A549 (cell line): ENCODE results near the gene GPR21. TPM values are rescaled to one million over a fixed set of nuclear protein-coding genes. Genes with fewer than 3 reads are reported as not detected.

Experiments
- ATAC-seq, 2 experiments: fragments of 200-7000 bp in 1 of 2; fragments of >200 bp in 1 of 2; cut with Nextera tagmentation in 1 of 2; cut with Tn5 transposase in 1 of 2; 3 replicates each; pipeline versions ENCODE4 v1.8.0 to v1.9.1; 2018 to 2020; ENCODE audit warnings: mild to moderate bottlenecking in 1 of 2, moderate library complexity in 1 of 2
- CTCF ChIA-PET: fragments of 300-600 bp; sonication (Branson Sonifier 250); formaldehyde crosslinking; extraction: SDS; loops from one replicate; lab custom pipeline; 2021; ENCODE audit warnings: antibody characterized with exemption, inconsistent platforms; lab: Yijun Ruan, JAX
- POLR2A ChIA-PET: fragments of 350-600 bp; formaldehyde crosslinking; extraction: SDS; loops from one replicate; lab custom pipeline; 2021; ENCODE audit warnings: antibody characterized with exemption, inconsistent platforms; lab: Yijun Ruan, JAX
- DNase-seq, 2 experiments: peaks; one replicate each; pipeline versions ENCODE4 v3.0.0 to v3.0.0-alpha.2; 2011 to 2016; ENCODE audit warnings: low read depth in 1 of 2, low spot score in 1 of 2
- FAIRE-seq: peaks from 2 replicates; lab custom pipeline; 2011; peaks lifted over from hg19 to GRCh38; lab: Jason Lieb, UNC
- H3K27ac ChIP-seq, 2 experiments: fragments of >200 bp; sonication (Bioruptor Twin); formaldehyde crosslinking; 3 replicates each; pipeline ENCODE4 v1.5.1; 2016 to 2017
- H3K4me1 ChIP-seq: fragments of >200 bp; sonication (Bioruptor Twin); formaldehyde crosslinking; 3 replicates; pipeline ENCODE4 v1.6.1; 2016
- H3K4me2 ChIP-seq: fragments of >200 bp; sonication (Bioruptor Twin); formaldehyde crosslinking; 3 replicates; pipeline ENCODE4 v1.6.1; 2016
- H3K4me3 ChIP-seq: fragments of >200 bp; sonication (Bioruptor Twin); formaldehyde crosslinking; 3 replicates; pipeline ENCODE4 v1.5.1; 2016
- H3K9me3 ChIP-seq: fragments of >200 bp; sonication (Bioruptor Twin); formaldehyde crosslinking; 3 replicates; pipeline ENCODE4 v1.6.1; 2016
- EHMT2 ChIP-seq: fragments of 200-600 bp; sonication (generic); IDR thresholded peaks from 2 replicates; pipeline ENCODE4 v1.6.1; 2016; ENCODE audit warnings: antibody characterized with exemption, low read depth, mild to moderate bottlenecking, moderate library complexity
- ESRRA ChIP-seq: fragments of 150-350 bp; IDR thresholded peaks from 2 replicates; pipeline ENCODE4 v1.6.1; 2014; ENCODE audit warnings: mild to moderate bottlenecking, low read length, borderline replicate concordance
- FOXS1 ChIP-seq: fragments of 250-450 bp; sonication (Bioruptor Pico); IDR thresholded peaks from 2 replicates; pipeline ENCODE4 v1.5.0; 2020; ENCODE audit warnings: mild to moderate bottlenecking, moderate library complexity
- GATA3 ChIP-seq: IDR thresholded peaks from 2 replicates; pipeline ENCODE4 v1.6.1; 2012; ENCODE audit warnings: borderline replicate concordance
- HDAC2 ChIP-seq: fragments of 200-600 bp; sonication (generic); IDR thresholded peaks from 2 replicates; pipeline ENCODE4 v1.6.1; 2016
- HEYL ChIP-seq: fragments of 250-450 bp; sonication (Bioruptor Pico); IDR thresholded peaks from 2 replicates; pipeline ENCODE4 v1.8.0; 2021; ENCODE audit warnings: mild to moderate bottlenecking, moderate library complexity
- JUN ChIP-seq, 2 experiments: fragments of >200 bp; sonication (Bioruptor Twin); formaldehyde crosslinking; IDR thresholded peaks; 2 replicates in 1 of 2; 3 replicates in 1 of 2; pipeline ENCODE4 v1.6.1; 2016 to 2017
- JUNB ChIP-seq: fragments of >200 bp; sonication (Bioruptor Twin); formaldehyde crosslinking; IDR thresholded peaks from 2 replicates; pipeline ENCODE4 v1.6.1; 2016
- KDM1A ChIP-seq: fragments of 200-600 bp; sonication (generic); IDR thresholded peaks from 2 replicates; pipeline ENCODE4 v1.6.1; 2016; ENCODE audit warnings: low read depth, mild to moderate bottlenecking
- PHF8 ChIP-seq: fragments of 200-600 bp; sonication (generic); IDR thresholded peaks from 2 replicates; pipeline ENCODE4 v1.6.1; 2016; ENCODE audit warnings: low read depth, mild to moderate bottlenecking, antibody characterized with exemption, moderate library complexity, borderline replicate concordance
- RCOR1 ChIP-seq: fragments of 150-350 bp; IDR thresholded peaks from 2 replicates; pipeline ENCODE4 v1.6.1; 2014; ENCODE audit warnings: antibody characterized with exemption, low read length, low read depth
- RFX5 ChIP-seq: fragments of 450-650 bp; IDR thresholded peaks from 2 replicates; pipeline ENCODE4 v1.7.1; 2014; ENCODE audit warnings: antibody characterized with exemption, mild to moderate bottlenecking, moderate library complexity
- RNF2 ChIP-seq: fragments of 200-600 bp; sonication (generic); IDR thresholded peaks from 2 replicates; pipeline ENCODE4 v1.6.1; 2016; ENCODE audit warnings: low read depth, mild to moderate bottlenecking, antibody characterized with exemption, moderate library complexity, borderline replicate concordance
- WGBS: methylation state at CpG from one replicate; pipeline ENCODE4 v1.1.6; 2017; ENCODE audit errors: missing lambda C conversion rate; 5-methylcytosine and 5-hydroxymethylcytosine counted together
- polyA plus RNA-seq, 4 experiments: library from polyadenylated mRNA; depleted of rRNA in 3 of 4; stranded (reverse); fragments of >200 nt; fragmentation: RNase III in 1 of 4; extraction: RNeasy Plus Mini Kit Qiagen cat#74134 plus additional on column Dnase treatment in 1 of 4; gene quantifications; 2 replicates in 3 of 4; 3 replicates in 1 of 4; pipeline ENCODE4 v1.2.3, GENCODE V29; 2011 to 2017
- small RNA-seq, 6 experiments: library from RNA; depleted of rRNA; stranded (forward); fragments of <200 nt; gene quantifications; one replicate each; pipeline ENCODE3, GENCODE V24; 2012
- TF ChIP-seq, protein P1 (sequence below): IDR thresholded peaks from 2 replicates; pipeline ENCODE4 v1.6.1; 2012
- TF ChIP-seq, protein P2 (sequence below): fragments of 150-350 bp; IDR thresholded peaks from 2 replicates; pipeline ENCODE4 v1.6.1; 2014; ENCODE audit warnings: low read depth, mild to moderate bottlenecking, low read length

GPR21 gene
- polyA plus RNA-seq, 2 of the 4 experiments (the other 2 are of a cell fraction), result 0.13 TPM; not detected in 1

DNA sequence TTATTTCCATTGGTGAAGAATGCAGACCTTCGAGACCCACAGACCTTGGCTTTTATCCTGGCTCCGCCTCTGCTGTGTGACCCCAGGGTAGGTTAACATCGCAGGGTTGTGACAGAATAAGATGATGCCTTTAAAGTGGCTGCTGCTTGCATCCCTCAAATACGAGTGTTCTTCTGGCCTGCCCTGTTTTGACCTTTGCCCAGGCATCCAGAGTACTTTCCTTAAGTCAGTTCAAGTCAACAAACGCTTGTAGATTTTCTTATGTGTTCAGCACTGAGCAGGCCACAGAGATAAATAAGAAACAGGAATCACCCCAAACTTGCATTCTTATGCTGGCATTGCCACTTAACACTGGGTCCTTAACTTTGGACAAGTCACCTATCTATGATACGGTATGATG, 50.2 kb downstream of the GPR21 start (continued):
- TF ChIP-seq, protein P1, sequence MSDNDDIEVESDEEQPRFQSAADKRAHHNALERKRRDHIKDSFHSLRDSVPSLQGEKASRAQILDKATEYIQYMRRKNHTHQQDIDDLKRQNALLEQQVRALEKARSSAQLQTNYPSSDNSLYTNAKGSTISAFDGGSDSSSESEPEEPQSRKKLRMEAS, result no peak
- TF ChIP-seq RFX5 (no peak), FOXS1 (CRISPR knock-in tag) (no peak), ESRRA (no peak), HDAC2 (no peak), HEYL (CRISPR knock-in tag) (no peak), RNF2 (no peak), EHMT2 (no peak)

DNA sequence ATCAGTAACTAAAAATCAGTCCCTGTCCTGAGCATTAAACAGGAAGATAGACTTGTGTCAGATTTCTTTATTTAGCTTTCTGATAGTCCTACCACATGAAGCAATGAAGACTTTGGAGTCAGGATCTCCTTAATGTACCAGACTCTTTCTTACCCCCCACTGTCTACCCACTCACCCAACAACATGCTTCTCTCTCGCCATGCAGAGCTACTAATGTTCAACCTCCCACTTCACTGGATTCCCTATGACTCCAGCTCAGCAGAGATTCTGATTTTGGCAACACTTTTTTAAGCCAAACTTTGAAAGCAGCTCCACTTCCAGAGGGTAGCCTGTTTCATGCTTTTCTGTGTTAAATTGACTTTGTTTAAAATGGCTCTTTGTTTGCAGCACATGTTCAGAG, 50.8 kb downstream of the GPR21 start:
- Histone ChIP-seq H3K9me3 (no peaks in the 10 kb centered on the region), H3K4me1 (no peaks in the 10 kb centered on the region), H3K27ac (no peak overlapping the region), H3K4me3 (no peak overlapping the region), H3K4me2 (no peak overlapping the region)
- POLR2A ChIA-PET, result no interaction called here
- 100% methylated on average over 1 of the region's 1 CpG for WGBS
- ATAC-seq, result no peak
- no peak for FAIRE-seq
- TF ChIP-seq, protein P2, sequence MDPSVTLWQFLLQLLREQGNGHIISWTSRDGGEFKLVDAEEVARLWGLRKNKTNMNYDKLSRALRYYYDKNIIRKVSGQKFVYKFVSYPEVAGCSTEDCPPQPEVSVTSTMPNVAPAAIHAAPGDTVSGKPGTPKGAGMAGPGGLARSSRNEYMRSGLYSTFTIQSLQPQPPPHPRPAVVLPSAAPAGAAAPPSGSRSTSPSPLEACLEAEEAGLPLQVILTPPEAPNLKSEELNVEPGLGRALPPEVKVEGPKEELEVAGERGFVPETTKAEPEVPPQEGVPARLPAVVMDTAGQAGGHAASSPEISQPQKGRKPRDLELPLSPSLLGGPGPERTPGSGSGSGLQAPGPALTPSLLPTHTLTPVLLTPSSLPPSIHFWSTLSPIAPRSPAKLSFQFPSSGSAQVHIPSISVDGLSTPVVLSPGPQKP, result no peak
- TF ChIP-seq RCOR1 (no peak), JUNB (no peak), KDM1A (no peak), GATA3 (no peak), PHF8 (no peak), JUN (IDR thresholded peaks at IDR 0.05) (no peak)
- CTCF ChIA-PET, result interaction anchor here (0.6 to 5.3 kb wide), 5 partner anchors 8 to 1563 kb away, joined by 3 to 44 read pairs (median 5); no protein-coding TSS in a partner anchor
- DNase-seq, result no peak

Small RNAs within 50 kb of the gene (small RNA-seq; reads per million reads assigned to genes)
- 0 reads per million in 6 experiments for gene GPR21

Other genes with a start within 250 kb of the GPR21 start
- not detected in 2 replicates for gene OR5C1, start 244.7 kb upstream of the GPR21 start, polyA plus RNA-seq (2011; rRNA removed)
- not detected in 3 replicates for gene OR5C1, start 244.7 kb upstream of the GPR21 start, polyA plus RNA-seq (2017; fragmentation: RNase III; extraction: RNeasy Plus Mini Kit Qiagen cat#74134 plus additional on column Dnase treatment)
- not detected in 2 replicates for gene OR1K1, start 233.5 kb upstream of the GPR21 start, polyA plus RNA-seq (2011; rRNA removed)
- gene OR1K1, start 233.5 kb upstream of the GPR21 start, polyA plus RNA-seq (2017; fragmentation: RNase III; extraction: RNeasy Plus Mini Kit Qiagen cat#74134 plus additional on column Dnase treatment), result not detected in 3 replicates
- 14.2 and 18.8 TPM in 2 replicates for gene PDCL, start 205.1 kb upstream of the GPR21 start, polyA plus RNA-seq (2011; rRNA removed)
- 21.1 to 28.1 TPM (median 25.8 TPM) in 3 replicates for gene PDCL, start 205.1 kb upstream of the GPR21 start, polyA plus RNA-seq (2017; fragmentation: RNase III; extraction: RNeasy Plus Mini Kit Qiagen cat#74134 plus additional on column Dnase treatment)
- 42.5 and 43.6 TPM in 2 replicates for gene RC3H2, start 128.3 kb upstream of the GPR21 start, polyA plus RNA-seq (2011; rRNA removed)
- gene RC3H2, start 128.3 kb upstream of the GPR21 start, polyA plus RNA-seq (2017; fragmentation: RNase III; extraction: RNeasy Plus Mini Kit Qiagen cat#74134 plus additional on column Dnase treatment), result 15.1 to 16.1 TPM (median 15.7 TPM) in 3 replicates
- gene ZBTB6, start 120.3 kb upstream of the GPR21 start, polyA plus RNA-seq (2011; rRNA removed), result 10.0 and 10.3 TPM in 2 replicates
- 7.7 to 9.0 TPM (median 8.9 TPM) in 3 replicates for gene ZBTB6, start 120.3 kb upstream of the GPR21 start, polyA plus RNA-seq (2017; fragmentation: RNase III; extraction: RNeasy Plus Mini Kit Qiagen cat#74134 plus additional on column Dnase treatment)
- gene ZBTB26, start 102.2 kb upstream of the GPR21 start, polyA plus RNA-seq (2011; rRNA removed), result 9.0 and 9.3 TPM in 2 replicates
- 3.6 to 4.3 TPM (median 4.0 TPM) in 3 replicates for gene ZBTB26, start 102.2 kb upstream of the GPR21 start, polyA plus RNA-seq (2017; fragmentation: RNase III; extraction: RNeasy Plus Mini Kit Qiagen cat#74134 plus additional on column Dnase treatment)
- 39.9 and 52.9 TPM in 2 replicates for gene RABGAP1, start 92.6 kb upstream of the GPR21 start, polyA plus RNA-seq (2011; rRNA removed)
- 17.5 to 17.8 TPM (median 17.5 TPM) in 3 replicates for gene RABGAP1, start 92.6 kb upstream of the GPR21 start, polyA plus RNA-seq (2017; fragmentation: RNase III; extraction: RNeasy Plus Mini Kit Qiagen cat#74134 plus additional on column Dnase treatment)
- gene STRBP, start 234.9 kb downstream of the GPR21 start, polyA plus RNA-seq (2011; rRNA removed), result 22.9 and 34.0 TPM in 2 replicates
- 19.5 to 20.5 TPM (median 20.4 TPM) in 3 replicates for gene STRBP, start 234.9 kb downstream of the GPR21 start, polyA plus RNA-seq (2017; fragmentation: RNase III; extraction: RNeasy Plus Mini Kit Qiagen cat#74134 plus additional on column Dnase treatment)